Measurements from ENCODE around the gene OR5K2. TPM values are rescaled to one million over a fixed set of nuclear protein-coding genes. Genes with fewer than 3 reads are reported as not detected.

The OR5K2 gene
- not detected in 5 replicates for total RNA-seq (2022; extraction: Qiagen RNA extraction; ENCODE audit: low read depth)

GRCh38 chr3:98497381-98497780, at the start of gene OR5K2:
OR5K2 (plus strand) TSS chr3:98497681; CDS start chr3:98497681, 0 bp downstream.

GRCh38 chr3:98462901-98463300, 34.6 kb upstream of the OR5K2 start, which contains the start of gene OR5K1:
OR5K1 (plus strand) TSS chr3:98463201; CDS start chr3:98469577, 6,376 bp downstream.

GRCh38 chr3:98522544-98523281, 25.2 kb downstream of the OR5K2 start, which contains the start of gene CLDND1:
CLDND1 (minus strand) TSS chr3:98522902; CDS start chr3:98521424, 1,478 bp downstream.

GRCh38 chr3:98531622-98532274, 34.3 kb downstream of the OR5K2 start, which contains the start of gene GPR15:
GPR15 (plus strand) TSS chr3:98531978; CDS start chr3:98532034, 56 bp downstream.

Other genes with a start within 250 kb of the OR5K2 start
- gene OR5H6, start 233.4 kb upstream of the OR5K2 start, total RNA-seq (2022; extraction: Qiagen RNA extraction; ENCODE audit: low read depth): not detected in 5 replicates
- not detected in 5 replicates for gene OR5H2, start 215.2 kb upstream of the OR5K2 start, total RNA-seq (2022; extraction: Qiagen RNA extraction; ENCODE audit: low read depth)
- gene OR5K4, start 143.8 kb upstream of the OR5K2 start, total RNA-seq (2022; extraction: Qiagen RNA extraction; ENCODE audit: low read depth): not detected in 5 replicates
- gene OR5K3, start 107.0 kb upstream of the OR5K2 start, total RNA-seq (2022; extraction: Qiagen RNA extraction; ENCODE audit: low read depth): not detected in 5 replicates
- not detected in 5 replicates for gene OR5K1, start 34.5 kb upstream of the OR5K2 start, total RNA-seq (2022; extraction: Qiagen RNA extraction; ENCODE audit: low read depth)
- 46.0 to 68.6 TPM (median 61.1 TPM) in 5 replicates for gene CLDND1, start 25.2 kb downstream of the OR5K2 start, total RNA-seq (2022; extraction: Qiagen RNA extraction; ENCODE audit: low read depth)
- gene GPR15, start 34.3 kb downstream of the OR5K2 start, total RNA-seq (2022; extraction: Qiagen RNA extraction; ENCODE audit: low read depth): not detected in 5 replicates
- gene CPOX, start 95.9 kb downstream of the OR5K2 start, total RNA-seq (2022; extraction: Qiagen RNA extraction; ENCODE audit: low read depth): 16.8 to 25.1 TPM (median 21.8 TPM) in 5 replicates

Measured in A549 treated with GW870086 at 1 μM for 4 hours (cell line).